HEK293T (cell line): ENCODE results near the gene DNAJC10.

Experiments
- BHLHE40 ChIP-seq: fragments of 450-650 bp; IDR thresholded peaks from 2 replicates; pipeline ENCODE4 v1.6.1; 2016; ENCODE audit warnings: mild to moderate bottlenecking, moderate library complexity, borderline replicate concordance
- CTBP1 ChIP-seq: fragments of 450-650 bp; IDR thresholded peaks from 2 replicates; pipeline ENCODE4 v1.6.1; 2016; ENCODE audit warnings: borderline replicate concordance
- ELF4 ChIP-seq: fragments of 450-650 bp; IDR thresholded peaks from 2 replicates; pipeline ENCODE4 v1.6.1; 2017; ENCODE audit warnings: antibody characterized with exemption
- FOXA1 ChIP-seq: fragments of 450-650 bp; IDR thresholded peaks from 2 replicates; pipeline ENCODE4 v1.6.1; 2016; ENCODE audit warnings: mild to moderate bottlenecking
- HDGF ChIP-seq: fragments of 450-650 bp; IDR thresholded peaks from 2 replicates; pipeline ENCODE4 v1.6.1; 2017; ENCODE audit warnings: antibody characterized with exemption, borderline replicate concordance
- SP1 ChIP-seq: fragments of 450-650 bp; IDR thresholded peaks from 2 replicates; pipeline ENCODE4 v1.6.1; 2017
- SUZ12 ChIP-seq: fragments of 450-650 bp; IDR thresholded peaks from 2 replicates; pipeline ENCODE4 v1.6.1; 2016; ENCODE audit warnings: mild to moderate bottlenecking
- ZNF384 ChIP-seq: fragments of 450-650 bp; IDR thresholded peaks from 2 replicates; pipeline ENCODE4 v1.6.1; 2016

- TF ChIP-seq SP1 (no peak), FOXA1 (no peak), ZNF384 (no peak), HDGF (no peak), BHLHE40 (no peak), ELF4 (no peak), SUZ12 (no peak), CTBP1 (no peak)
Observed at GRCh38 chr2:182819412-182819811, 103.4 kb downstream of the DNAJC10 start.
